Measurements from ENCODE around the gene KCNJ8.

- TF ChIP-seq CTCF (IDR thresholded peaks at IDR 0.05) (no peak), POLR2AphosphoS5 (IDR thresholded peaks at IDR 0.05) (no peak), POLR2A (IDR thresholded peaks at IDR 0.05) (no peak), EP300 (IDR thresholded peaks at IDR 0.05) (no peak)
These were observed 23.0 kb downstream of the KCNJ8 start for GRCh38 chr12:21751517-21751916.
